GM20000 (cell line): Measurements from ENCODE around the gene FBXL2.

Source experiments
- DNase-seq: peaks from one replicate; pipeline ENCODE4 v3.0.0; 2012; ENCODE audit warnings: low spot score
- TF ChIP-seq, protein P1 (sequence below): IDR thresholded peaks from 2 replicates; pipeline ENCODE4 v1.5.1; 2012; ENCODE audit warnings: mild to moderate bottlenecking, control low read depth; ENCODE audit errors: extremely low read depth, missing control alignments

The FBXL2 gene

GRCh38 chr3:33271324-33271723 is 5.9 kb upstream of the FBXL2 start:
- DNase-seq = no peak
- TF ChIP-seq, protein P1, sequence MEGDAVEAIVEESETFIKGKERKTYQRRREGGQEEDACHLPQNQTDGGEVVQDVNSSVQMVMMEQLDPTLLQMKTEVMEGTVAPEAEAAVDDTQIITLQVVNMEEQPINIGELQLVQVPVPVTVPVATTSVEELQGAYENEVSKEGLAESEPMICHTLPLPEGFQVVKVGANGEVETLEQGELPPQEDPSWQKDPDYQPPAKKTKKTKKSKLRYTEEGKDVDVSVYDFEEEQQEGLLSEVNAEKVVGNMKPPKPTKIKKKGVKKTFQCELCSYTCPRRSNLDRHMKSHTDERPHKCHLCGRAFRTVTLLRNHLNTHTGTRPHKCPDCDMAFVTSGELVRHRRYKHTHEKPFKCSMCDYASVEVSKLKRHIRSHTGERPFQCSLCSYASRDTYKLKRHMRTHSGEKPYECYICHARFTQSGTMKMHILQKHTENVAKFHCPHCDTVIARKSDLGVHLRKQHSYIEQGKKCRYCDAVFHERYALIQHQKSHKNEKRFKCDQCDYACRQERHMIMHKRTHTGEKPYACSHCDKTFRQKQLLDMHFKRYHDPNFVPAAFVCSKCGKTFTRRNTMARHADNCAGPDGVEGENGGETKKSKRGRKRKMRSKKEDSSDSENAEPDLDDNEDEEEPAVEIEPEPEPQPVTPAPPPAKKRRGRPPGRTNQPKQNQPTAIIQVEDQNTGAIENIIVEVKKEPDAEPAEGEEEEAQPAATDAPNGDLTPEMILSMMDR = no peak

GRCh38 chr3:33273628-33274027 is 3.6 kb upstream of the FBXL2 start:
- TF ChIP-seq, protein P1 = no peak
- DNase-seq = no peak

GRCh38 chr3:33278163-33278562 is 921 bp downstream of the FBXL2 start:
- TF ChIP-seq, protein P1 = no peak
- DNase-seq = no peak

- TF ChIP-seq, protein P1 = no peak
- DNase-seq = no peak
These were observed 10.5 kb downstream of the FBXL2 start for GRCh38 chr3:33287672-33288282.

DNA sequence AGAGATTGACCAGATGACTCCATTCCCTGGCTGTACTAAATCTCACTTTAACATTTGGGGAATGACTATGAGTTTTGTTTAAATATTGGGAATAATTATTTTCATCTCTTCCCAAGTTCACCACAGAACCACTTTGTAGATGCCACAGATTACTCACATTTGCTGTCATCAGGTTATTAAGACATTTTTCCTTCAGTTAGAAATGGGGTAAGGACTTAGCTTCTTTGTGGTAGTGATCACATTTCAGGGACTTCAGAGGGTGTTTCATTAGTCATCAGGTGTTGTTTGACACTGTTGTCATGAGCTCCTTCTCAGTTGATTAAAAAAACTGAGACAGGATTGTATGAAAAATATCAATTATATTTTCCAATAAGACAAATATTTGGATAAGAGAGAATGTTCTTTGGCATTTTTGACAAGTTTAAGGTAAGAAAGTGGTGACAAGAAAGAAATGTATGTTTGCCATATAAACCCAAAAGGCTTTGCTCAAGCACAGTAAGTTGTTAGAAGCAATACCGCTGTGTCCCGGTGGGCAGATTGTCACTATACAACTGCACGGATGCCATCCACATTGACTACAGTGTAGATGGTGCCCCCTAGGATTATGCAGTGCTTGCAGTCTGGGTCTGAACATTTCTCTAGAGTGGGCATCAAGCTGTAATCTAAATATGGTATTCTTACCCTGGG is 22.3 kb downstream of the FBXL2 start:
- DNase-seq = no peak
- TF ChIP-seq, protein P1 = no peak

GRCh38 chr3:33312361-33312760 is 35.1 kb downstream of the FBXL2 start:
- TF ChIP-seq, protein P1 = no peak
- no peak for DNase-seq

GRCh38 chr3:33313331-33313730 is 36.1 kb downstream of the FBXL2 start:
- no peak for DNase-seq
- TF ChIP-seq, protein P1 = no peak
